GM15510 (cell line): ENCODE measurements around the gene CHSY1.

ENCODE experiments used
- POLR2A ChIP-seq: IDR thresholded peaks from 3 replicates; pipeline ENCODE4 v1.6.1; 2011; ENCODE audit warnings: borderline replicate concordance; ENCODE audit not compliant: insufficient read length; ENCODE audit errors: extremely low read depth

CHSY1 gene

GRCh38 chr15:101139986-101140696 is 111.7 kb downstream of the CHSY1 start:
- TF ChIP-seq POLR2A, result no peak

GRCh38 chr15:101138913-101139880 is 112.7 kb downstream of the CHSY1 start:
- no peak for TF ChIP-seq POLR2A

GRCh38 chr15:101138086-101138660 is 113.7 kb downstream of the CHSY1 start:
- no peak for TF ChIP-seq POLR2A

GRCh38 chr15:101137312-101137940 is 114.4 kb downstream of the CHSY1 start:
- TF ChIP-seq POLR2A, result no peak

- no peak for TF ChIP-seq POLR2A
These were observed 115.2 kb downstream of the CHSY1 start for GRCh38 chr15:101136381-101137268.

GRCh38 chr15:101135532-101136166 is 116.2 kb downstream of the CHSY1 start:
- no peak for TF ChIP-seq POLR2A

- TF ChIP-seq POLR2A, result no peak
These were observed 117.1 kb downstream of the CHSY1 start for GRCh38 chr15:101134780-101135179.

- TF ChIP-seq POLR2A, result no peak
These were observed 118.0 kb downstream of the CHSY1 start for GRCh38 chr15:101133751-101134261.

- TF ChIP-seq POLR2A, result no peak
These were observed 118.7 kb downstream of the CHSY1 start for GRCh38 chr15:101133181-101133460.

- no peak for TF ChIP-seq POLR2A
These were observed 119.3 kb downstream of the CHSY1 start for GRCh38 chr15:101132390-101133180.

- no peak for TF ChIP-seq POLR2A
These were observed 120.1 kb downstream of the CHSY1 start for GRCh38 chr15:101131489-101132389.
